LNCaP clone FGC (cell line): ENCODE data around the gene TCERG1L.

Experiments
- DNase-seq: peaks from one replicate; pipeline ENCODE4 v3.0.0-alpha.2; 2011; ENCODE audit warnings: low read depth
- H3K4me3 ChIP-seq: 2 replicates; pipeline ENCODE4 v1.5.1; 2011; ENCODE audit warnings: mild to moderate bottlenecking, low read depth, low read length, control low read depth
- CTCF ChIP-seq: IDR thresholded peaks from 2 replicates; pipeline ENCODE4 v1.5.1; 2012; ENCODE audit warnings: mild to moderate bottlenecking; ENCODE audit not compliant: control insufficient read depth, insufficient read depth; ENCODE audit errors: extremely low read depth

Gene TCERG1L

DNA sequence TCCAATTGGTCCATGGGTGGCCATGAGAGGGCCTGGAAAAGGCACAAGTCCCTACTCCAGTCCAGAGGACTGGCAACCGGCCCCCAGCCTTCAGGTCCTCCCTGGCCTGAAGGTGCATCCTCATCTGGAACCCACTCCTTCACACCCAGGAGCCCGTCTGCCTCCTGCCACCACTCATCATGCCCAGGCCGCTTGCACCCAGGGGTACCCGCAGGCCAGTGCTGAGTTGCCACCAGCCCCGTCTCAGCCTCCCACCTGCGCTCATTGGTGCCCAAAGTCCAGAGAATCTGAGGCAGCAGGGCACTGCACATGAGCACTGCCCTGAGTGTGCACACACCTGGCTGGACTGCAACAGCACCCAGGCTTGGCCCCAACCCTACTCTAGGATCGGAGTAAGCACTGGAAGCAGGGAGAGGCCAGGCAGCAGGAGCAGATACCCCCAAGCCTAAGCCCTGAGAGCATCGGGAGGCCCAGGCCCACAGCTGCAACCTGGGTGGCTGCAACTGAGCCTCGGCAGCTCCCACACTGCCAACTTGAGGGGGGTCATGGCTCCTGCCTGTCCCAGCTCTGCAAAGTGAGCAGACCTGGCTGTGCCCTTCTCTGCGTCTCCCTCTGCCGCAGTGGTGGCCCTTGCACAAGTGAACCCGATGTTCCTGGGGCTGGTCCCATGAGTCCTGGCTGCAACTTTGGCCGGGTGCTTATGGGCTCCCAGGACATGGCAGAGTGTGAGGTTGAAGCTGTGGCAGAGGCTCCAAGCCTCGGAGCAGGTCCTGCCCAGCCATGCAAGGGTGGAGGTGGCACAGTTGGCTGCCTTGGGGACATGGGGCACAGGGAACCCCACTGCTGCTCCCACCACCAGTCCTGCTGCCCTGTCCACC, 44.3 kb downstream of the TCERG1L start:
- no peak for DNase-seq
- TF ChIP-seq CTCF: no peak
- no peak overlapping the region for H3K4me3 ChIP-seq

GRCh38 chr10:131264110-131264788, 47.3 kb downstream of the TCERG1L start:
- TF ChIP-seq CTCF: no peak
- DNase-seq: no peak
- no peak overlapping the region for H3K4me3 ChIP-seq

DNA sequence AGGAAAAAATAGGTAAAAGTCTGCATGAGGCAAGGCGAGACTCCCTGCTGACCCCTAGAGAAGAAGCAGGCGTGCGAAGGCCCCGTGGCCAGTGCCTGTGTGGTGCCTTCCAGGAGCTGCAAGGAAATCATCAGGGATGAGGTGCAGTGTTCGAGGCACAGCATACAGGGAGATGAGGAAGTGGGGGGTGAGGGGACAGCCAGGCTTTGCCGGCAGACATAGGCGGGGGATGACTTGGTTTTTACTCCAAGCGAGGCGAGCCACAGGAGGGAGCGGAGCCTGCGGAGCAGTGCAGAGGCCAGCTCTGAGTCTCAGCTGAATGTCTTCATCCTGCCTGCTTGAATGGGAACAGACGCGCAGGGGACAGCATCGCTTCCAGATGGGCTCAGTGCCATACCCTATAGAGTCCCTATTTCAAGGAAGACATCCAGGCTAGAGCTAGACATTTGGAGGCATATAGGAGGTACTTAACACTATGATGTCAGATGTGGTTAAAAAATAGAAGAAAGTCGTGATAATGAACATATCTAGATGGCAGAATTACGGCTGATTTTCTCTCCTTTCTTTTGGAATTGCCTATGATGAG, 49.5 kb downstream of the TCERG1L start:
- DNase-seq: no peak
- no peak overlapping the region for H3K4me3 ChIP-seq
- TF ChIP-seq CTCF: no peak

DNA sequence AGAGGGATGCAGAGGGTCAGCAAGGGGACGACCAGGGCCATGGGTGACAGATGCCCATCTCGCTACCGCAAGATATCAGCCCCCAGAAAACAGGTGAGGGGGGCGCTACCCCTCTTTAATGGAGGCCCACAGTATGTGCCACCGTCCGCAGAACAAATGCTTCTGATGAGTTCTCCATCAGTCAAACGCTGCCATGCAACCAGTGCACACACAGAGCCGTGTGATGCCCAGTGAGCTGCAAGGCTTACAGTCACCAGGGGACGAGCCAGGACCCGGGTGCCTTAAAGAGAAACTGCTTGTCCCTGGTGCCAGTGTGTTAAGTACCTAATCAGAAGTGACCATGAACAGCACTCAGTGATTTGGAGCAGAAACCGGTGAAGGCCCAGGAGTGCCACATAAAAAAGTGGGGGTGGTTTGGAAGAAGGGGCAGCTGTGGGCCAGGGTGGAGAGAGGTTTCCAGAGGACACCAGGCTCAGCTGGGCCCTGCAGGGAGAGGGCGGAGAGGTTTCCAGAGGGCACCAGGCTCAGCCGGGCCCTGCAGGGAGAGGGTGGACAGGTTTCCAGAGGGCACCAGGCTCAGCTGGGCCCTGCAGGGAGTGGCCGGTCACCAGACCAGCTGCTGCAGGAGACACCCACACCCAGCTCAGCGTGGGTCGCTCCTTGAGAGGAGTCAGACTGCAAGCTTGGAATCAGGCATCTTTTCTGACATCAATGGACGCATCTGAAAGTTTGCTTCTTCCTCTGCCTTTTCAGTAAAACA, 50.9 kb downstream of the TCERG1L start:
- no peak for DNase-seq
- no peak overlapping the region for H3K4me3 ChIP-seq
- no peak for TF ChIP-seq CTCF

DNA sequence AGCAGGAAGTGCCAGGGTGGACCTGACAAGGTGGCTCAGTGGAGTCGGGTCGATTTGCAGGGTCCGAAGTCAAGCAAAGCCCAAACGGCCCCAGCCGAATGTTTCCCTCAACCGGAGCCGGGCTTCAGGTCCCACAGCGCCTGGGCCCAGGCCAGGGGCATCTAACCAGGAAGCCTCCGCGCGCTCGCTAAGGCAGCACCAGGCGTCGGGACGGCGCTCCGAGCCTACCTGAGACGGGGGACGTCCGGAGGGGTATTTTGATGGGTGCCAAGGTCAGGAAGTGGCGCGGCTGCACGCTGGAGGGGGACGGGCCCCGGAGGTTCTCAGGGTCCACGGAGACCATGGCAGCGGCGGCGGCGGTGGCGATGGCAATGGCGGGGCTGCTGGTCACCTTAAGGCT, 51.5 kb downstream of the TCERG1L start:
- H3K4me3 ChIP-seq: no peak overlapping the region
- DNase-seq: no peak
- no peak for TF ChIP-seq CTCF

DNA sequence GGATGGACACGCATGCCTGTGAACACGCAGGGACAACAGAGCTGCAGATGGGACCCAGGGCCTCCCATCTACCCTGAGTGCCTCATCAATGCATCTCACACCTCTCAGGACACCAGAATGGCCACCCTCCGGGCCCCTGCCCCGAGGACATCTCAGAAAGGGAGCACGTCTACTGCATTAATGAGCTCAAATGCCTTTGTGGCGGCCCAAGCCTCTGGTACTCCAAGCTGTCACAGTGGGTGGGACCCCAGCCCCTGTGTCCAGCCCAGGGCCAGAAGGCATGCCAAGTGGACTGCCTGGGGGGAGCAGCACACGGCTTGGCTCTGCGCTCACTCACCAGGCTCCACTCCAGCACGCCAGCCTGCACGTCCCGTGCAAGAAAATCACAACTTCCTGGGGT, 52.0 kb downstream of the TCERG1L start:
- no peak for TF ChIP-seq CTCF
- no peak overlapping the region for H3K4me3 ChIP-seq
- no peak for DNase-seq
